GM12801 (cell line): ENCODE measurements around the gene CLK4.

ENCODE experiments used
- TF ChIP-seq, protein P1 (sequence below): IDR thresholded peaks from one replicate; pipeline ENCODE4 v1.5.1; 2011; ENCODE audit warnings: control low read depth; ENCODE audit not compliant: insufficient read length; ENCODE audit errors: extremely low read depth

Gene CLK4

DNA sequence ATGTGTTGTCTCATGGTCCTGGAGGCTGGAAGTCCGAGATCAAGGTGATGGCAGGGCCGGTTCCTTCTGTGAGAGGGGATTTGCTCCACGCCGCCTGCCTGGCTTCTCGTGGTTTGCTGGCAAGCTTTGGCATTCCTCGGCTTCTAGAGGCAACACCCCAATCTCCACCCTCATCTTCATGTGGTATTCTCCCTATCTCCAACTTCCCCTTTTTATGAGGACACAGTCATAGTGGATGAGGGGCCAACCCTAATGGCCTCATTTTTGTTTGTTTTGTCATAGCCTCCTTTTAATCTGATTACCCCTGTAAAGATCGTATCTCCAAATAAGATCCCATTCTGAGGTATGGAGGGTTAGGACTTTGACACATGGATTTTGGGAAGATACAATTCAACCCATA lies 41.7 kb upstream of the CLK4 start:
- TF ChIP-seq, protein P1, sequence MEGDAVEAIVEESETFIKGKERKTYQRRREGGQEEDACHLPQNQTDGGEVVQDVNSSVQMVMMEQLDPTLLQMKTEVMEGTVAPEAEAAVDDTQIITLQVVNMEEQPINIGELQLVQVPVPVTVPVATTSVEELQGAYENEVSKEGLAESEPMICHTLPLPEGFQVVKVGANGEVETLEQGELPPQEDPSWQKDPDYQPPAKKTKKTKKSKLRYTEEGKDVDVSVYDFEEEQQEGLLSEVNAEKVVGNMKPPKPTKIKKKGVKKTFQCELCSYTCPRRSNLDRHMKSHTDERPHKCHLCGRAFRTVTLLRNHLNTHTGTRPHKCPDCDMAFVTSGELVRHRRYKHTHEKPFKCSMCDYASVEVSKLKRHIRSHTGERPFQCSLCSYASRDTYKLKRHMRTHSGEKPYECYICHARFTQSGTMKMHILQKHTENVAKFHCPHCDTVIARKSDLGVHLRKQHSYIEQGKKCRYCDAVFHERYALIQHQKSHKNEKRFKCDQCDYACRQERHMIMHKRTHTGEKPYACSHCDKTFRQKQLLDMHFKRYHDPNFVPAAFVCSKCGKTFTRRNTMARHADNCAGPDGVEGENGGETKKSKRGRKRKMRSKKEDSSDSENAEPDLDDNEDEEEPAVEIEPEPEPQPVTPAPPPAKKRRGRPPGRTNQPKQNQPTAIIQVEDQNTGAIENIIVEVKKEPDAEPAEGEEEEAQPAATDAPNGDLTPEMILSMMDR: no peak

GRCh38 chr5:178667688-178668087 lies 40.8 kb upstream of the CLK4 start:
- TF ChIP-seq, protein P1: no peak

- TF ChIP-seq, protein P1: no peak
Observed at GRCh38 chr5:178667101-178667500, 40.3 kb upstream of the CLK4 start.

- TF ChIP-seq, protein P1: no peak
Observed at GRCh38 chr5:178664141-178664540, 37.3 kb upstream of the CLK4 start.

GRCh38 chr5:178662541-178662860 lies 35.7 kb upstream of the CLK4 start:
- TF ChIP-seq, protein P1: no peak

DNA sequence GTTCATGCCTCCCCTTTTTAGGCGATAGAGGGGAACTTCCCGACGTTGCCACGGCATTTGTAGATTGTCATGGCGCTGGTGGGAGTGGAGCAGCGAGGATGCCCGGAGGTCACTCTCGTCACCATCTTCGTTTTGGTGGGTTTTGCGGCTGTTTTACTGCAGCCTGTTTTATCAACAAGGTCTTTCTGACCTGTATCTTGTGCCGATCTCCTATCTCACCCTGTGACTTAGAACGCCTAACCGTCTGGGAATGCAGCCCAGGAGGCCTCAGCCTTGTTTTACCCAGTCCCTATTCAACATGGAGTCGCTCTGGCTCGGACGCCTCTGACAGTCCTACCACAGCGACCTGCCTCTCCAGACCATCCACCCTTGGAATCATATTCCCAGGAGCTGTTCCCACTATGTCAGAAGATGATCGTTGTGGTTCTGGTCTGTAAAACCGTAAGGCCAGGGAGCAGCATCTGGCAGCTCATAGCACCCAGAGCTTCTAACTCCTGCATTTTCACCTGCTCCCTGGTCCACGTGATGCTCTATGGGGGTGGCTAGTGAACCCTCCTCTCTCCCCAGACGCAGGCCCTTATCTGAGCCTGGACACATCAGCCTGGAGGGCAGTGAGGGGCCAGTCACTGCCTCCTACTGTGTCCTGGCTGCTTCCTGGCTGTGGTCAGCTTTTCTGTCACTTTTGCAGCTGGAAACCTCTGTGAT lies 35.1 kb upstream of the CLK4 start:
- TF ChIP-seq, protein P1: no peak

DNA sequence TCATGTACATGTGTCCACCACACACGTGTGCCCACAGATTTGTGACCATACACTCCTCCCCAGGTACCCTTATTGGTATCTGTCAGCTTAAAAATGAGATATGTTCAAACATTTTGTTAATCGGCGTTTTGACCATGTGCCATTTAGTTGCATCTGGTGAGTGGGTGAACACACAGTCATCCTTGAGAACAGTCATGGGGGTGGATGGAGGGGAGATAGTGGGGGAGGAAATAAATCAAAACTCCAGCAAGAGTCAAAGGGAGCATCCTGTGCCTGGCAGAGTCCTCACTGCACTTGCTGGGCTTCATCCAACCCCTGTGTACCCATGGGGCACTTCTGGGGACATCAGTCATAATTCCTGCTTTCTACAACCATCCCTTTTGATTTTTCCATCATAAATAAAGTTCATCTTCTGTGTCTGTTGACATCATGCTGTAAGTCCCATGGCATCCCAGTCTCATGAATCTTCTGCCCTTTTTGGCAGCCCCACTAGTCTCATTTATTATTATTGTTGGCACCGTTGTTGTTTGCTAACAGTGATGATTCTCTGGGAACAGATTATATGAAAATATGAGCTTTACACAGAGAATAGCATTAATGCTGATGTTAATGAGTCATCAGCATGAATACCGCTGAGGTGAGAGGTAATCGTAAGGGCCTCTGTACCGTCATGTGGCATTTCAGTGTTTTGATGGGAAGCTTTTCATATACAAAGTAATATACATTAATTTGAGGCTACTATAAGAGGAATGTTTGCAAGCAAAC lies 24.4 kb upstream of the CLK4 start:
- TF ChIP-seq, protein P1: no peak
